Pulmonary artery endothelial cell (primary cell): ENCODE results near the gene OR10D3. TPM values are rescaled to one million over a fixed set of nuclear protein-coding genes. Genes with fewer than 3 reads are reported as not detected.

Experiments
- total RNA-seq: library from RNA; depleted of rRNA; stranded (reverse); fragments of >200 nt; gene quantifications from 2 replicates; pipeline ENCODE4 v1.2.3, GENCODE V29; 2014

Gene OR10D3
- total RNA-seq, 1 donor from 2014 or later, result not detected

Other genes with a start within 250 kb of the OR10D3 start
- not detected in 2 replicates for gene OR4D5, start 243.7 kb upstream of the OR10D3 start, total RNA-seq
- gene OR6T1, start 239.5 kb upstream of the OR10D3 start, total RNA-seq, result not detected in 2 replicates
- gene OR10S1, start 205.6 kb upstream of the OR10D3 start, total RNA-seq, result not detected in 2 replicates
- gene OR10G6, start 188.2 kb upstream of the OR10D3 start, total RNA-seq, result not detected in 2 replicates
- gene OR10G4, start 170.3 kb upstream of the OR10D3 start, total RNA-seq, result 0.11 TPM in 1 of 2 replicates, not detected in the other
- not detected in 2 replicates for gene OR10G9, start 160.3 kb upstream of the OR10D3 start, total RNA-seq
- not detected in 2 replicates for gene OR10G8, start 156.5 kb upstream of the OR10D3 start, total RNA-seq
- not detected in 2 replicates for gene OR10G7, start 142.0 kb upstream of the OR10D3 start, total RNA-seq
- 11.5 and 14.7 TPM in 2 replicates for gene VWA5A, start 67.9 kb upstream of the OR10D3 start, total RNA-seq
- gene OR8G1, start 57.8 kb downstream of the OR10D3 start, total RNA-seq, result not detected in 2 replicates
- gene OR8G5, start 73.0 kb downstream of the OR10D3 start, total RNA-seq, result not detected in 2 replicates
- gene OR8D1, start 130.6 kb downstream of the OR10D3 start, total RNA-seq, result not detected in 2 replicates
- not detected in 2 replicates for gene OR8D2, start 136.9 kb downstream of the OR10D3 start, total RNA-seq
- not detected in 2 replicates for gene OR8B2, start 201.2 kb downstream of the OR10D3 start, total RNA-seq
- not detected in 2 replicates for gene OR8B3, start 215.7 kb downstream of the OR10D3 start, total RNA-seq
- not detected in 2 replicates for gene OR8B4, start 241.5 kb downstream of the OR10D3 start, total RNA-seq